ENCODE data around the gene PRKD3.

The PRKD3 gene

DNA sequence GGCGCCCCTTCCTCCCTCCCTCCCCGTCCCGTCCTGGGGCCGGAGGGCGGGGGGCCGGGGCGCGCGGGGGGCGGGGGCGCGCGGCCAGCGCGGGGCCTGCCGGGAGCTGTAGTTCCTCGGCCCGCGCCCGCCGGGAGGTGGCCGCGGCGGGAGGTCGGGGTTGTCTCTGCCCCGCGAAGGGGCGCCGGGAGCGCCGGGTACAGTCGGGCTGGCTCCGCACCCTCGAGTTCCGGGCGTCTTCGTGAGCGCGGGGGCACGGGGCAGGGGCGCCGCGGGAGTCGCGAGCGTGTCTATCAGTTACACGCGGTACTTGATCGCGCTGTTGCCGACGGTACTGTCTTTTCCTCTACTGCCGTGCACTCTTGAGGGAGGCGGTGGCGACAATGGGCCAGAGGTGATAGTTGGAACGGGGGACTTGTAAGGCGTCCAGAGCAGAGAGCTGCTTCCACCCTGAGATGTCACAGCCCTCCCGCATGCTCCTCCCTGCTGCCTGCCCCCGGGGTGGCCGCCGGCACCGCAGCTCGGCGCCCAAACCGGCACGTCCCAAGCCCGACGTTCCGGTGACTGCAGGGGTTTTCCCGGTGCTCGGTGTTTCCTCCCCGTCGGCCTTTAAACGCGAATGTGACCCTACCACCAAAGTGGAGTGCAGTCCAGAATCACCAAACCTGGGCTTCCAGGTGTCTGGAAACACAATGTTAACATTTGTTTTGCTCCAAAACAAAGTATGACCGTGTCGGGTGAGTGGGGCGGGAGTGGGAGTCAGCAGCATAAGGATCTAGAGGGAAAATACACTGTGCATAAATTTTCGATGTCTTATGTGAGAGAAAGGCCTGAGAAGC is at the start of gene PRKD3:
TSS of gene PRKD3 (minus strand) at position 48 of the 839 bp plus-strand sequence. CDS start 8,309 bp downstream, outside the sequence.
- peak; percentile 81 for DNase-seq

DNA sequence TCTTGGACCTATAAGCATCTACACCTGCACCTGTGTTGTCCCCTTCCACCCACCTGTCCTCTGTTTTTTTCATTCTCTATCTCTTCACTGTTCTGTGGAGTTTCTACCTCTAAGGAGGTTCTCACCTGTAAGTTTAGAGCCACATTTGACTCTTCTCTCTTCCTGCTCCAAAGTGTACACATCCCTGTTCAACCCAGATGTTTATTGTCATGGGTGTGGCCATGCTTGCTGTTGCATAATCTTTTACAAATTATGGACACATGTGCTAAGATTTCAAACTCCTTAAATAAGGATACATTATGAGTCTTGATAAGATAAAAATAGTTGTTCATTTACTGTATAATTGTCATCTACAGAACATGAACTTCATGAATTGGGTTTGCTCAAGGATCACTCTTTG is 47.4 kb upstream of the PRKD3 start:
- DNase-seq = no peak

DNA sequence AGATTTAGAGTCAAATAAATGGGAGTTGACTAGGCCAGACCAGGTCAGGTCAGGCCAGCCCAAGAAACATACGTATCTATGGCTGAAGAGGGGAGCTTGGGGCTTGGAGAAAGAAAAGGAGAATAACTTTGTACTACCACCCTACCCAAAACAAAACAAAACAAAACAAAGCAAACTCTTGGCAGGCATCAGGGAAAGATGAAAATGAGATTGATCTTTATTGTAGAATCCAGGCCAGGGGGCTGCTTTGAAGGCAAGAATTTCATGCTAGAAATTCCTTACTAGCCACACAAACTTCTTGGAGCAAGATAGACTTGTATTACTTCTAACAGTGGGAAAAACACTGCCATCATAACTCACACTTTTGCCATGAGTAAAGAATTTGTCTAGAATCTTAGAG is 46.0 kb upstream of the PRKD3 start:
- DNase-seq = no peak

DNA sequence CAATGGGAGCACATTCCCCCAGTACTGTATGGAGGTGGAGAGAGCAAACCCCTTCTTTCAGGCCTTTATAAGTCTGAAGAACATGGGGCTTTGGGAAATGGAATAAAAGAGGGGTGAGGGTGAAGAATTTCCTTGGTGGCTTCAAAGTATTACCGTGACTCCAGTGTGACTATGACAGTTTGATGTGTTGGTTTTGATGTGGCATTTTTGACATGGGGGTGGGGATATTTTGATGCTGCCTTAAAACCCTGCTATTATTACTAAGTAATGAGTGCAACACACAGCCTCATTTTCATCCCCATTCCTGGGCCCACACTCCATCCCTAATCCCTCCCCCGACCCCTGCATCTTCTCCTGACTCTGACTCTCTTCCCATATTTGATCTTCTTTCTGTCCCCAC is 43.4 kb upstream of the PRKD3 start:
- DNase-seq = no peak

GRCh38 chr2:37367310-37367709 is 42.7 kb upstream of the PRKD3 start:
- no peak for DNase-seq

DNA sequence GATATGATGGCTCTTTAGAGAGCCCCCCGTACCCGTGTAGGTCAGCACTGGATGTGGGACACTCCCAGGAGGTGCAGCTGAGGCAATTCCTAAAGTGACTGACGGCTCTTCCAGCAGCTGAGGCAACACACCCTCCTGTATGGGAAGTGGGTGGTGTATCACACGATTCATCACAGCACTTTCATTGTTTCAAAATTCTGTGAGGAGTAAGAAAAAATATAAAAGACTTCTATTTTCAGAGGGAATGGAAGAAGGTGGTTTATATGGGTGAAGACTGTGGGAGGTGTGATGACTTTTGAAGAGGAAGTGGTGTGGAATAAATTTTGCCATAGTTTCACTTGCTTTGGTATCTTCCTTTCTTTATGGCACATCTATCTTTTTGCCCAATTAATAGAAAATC is 42.1 kb upstream of the PRKD3 start:
- no peak for DNase-seq

DNA sequence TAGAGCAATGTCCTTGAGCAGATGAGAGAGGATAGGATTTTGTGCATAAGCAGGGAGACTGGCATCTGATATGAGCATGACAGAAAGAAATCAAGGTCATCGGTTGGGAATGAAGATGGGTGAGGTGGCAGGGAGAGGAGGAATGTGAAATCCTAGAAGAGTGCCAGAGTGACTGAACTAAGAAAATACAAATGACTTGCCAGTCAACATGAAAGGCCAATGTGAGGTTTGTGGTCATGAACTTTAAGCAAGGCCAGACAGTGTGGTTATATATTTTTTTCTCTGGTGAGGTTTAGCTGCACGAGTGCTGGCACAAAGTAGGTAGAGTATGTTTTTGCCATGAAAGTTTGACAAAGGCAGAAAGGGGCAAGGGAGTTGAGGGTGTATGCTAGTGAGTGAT is 41.0 kb upstream of the PRKD3 start:
- no peak for DNase-seq

GRCh38 chr2:37364351-37364750 is 39.7 kb upstream of the PRKD3 start:
- DNase-seq = no peak

DNA sequence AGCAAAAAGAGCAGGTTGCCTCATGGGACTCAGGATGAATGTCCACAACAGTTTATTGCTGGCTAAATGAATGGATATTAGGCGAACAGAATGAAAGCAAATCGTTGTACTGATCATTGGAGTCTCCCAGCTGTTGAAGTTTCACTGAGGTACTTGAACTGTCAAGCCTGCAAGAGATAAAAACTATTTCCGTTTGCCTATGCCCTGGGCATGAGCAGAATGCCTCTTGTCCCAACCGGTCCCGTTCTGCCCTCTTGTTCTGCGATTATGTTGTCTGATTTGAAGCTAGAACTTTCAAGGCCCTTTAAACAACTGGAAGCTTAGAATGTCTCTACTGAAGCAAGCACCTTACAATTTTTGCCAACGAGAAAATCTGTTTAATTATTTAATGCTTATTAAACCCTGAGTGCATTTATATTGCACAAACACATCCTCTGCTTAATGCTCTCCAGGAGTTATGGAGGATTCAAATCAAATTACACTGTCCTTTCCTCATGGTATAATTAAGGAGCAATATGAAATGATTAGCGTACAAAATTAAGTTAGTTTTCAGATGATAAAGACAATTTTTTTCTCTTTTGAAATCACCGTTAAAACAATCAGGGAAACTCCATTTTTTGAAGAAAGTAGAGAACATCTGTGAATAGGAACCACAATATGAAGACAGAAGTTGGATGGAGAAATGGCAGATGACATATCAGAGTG is 37.5 kb upstream of the PRKD3 start:
- no peak for DNase-seq

GRCh38 chr2:37361216-37361815 is 36.7 kb upstream of the PRKD3 start:
- DNase-seq = no peak

DNA sequence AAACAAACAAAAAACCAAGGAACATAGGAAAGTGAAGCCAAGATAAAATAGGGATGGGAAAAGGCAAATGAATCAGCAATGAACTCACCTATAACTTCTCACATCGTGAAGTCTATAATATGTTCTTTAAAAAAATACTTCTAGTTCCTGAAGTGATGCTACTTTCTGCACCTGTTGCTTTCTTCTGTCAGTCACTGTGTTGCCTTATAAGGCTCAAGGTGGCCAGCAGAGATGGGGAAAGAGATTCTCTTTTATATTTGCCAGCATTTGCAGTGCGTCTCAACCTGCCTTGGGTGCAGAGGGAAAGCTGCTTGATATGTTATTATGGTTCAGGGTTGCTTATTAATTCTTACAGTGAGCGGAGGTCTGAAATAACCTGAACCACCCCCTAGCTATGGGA is 33.8 kb upstream of the PRKD3 start:
- DNase-seq = no peak

- no peak for DNase-seq
Observed at GRCh38 chr2:37357530-37357929, 32.9 kb upstream of the PRKD3 start.

DNA sequence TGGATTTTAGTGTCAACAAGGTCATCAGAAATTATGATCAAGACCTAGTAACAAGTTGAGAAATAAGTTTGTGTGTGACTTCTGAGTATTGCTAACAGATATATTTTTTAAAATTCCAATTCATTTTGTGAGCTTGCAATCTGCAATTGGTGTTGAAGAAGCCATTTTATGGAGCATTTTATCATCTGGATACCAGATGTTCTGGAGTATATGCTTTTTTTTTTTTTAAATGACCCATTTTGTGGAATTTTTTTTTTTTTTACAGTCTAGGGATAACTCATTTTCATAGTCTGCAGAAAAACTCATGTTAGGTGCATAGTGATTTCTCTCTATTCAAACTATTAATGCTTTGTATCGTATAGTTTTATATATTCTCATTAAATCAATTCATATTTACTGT is 32.4 kb upstream of the PRKD3 start:
- no peak for DNase-seq

DNA sequence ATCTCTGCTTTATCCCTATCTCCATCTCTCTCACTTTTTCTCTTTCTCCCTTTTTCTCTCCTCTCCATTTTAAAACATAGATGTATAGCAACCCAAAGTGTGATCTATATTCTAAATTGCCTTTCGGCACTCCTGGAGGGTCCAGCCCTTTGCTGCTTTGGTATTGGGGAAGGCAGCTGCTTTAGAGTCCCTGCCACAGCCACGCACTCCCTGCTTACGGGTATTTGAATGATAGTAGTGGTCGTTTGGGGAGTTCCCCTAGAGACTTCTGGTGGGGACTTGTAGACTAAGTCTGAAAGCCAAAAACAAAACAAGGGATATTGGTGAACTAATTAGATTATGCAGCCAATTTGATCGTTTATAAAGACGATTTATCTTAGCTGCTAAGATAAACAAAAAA is 31.7 kb upstream of the PRKD3 start:
- no peak for DNase-seq

DNA sequence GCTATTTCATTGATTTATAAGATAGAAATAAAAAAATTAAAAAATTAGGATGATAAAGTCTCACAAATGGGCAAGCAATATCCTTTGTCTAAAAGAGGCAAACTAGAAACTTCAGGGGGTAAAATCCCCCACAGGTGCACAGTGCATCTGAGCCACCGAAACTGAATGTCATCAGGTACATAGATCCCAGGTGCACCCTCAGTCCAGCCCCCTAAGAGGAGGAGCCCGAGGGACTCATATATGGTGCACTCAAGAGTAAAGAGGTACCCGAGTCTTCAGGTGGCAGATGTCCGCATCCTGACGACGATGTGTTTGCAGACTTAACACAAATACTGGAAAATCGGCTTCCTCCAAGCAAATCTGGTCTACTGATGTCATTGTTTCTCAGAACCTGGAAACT is 31.1 kb upstream of the PRKD3 start:
- DNase-seq = no peak

- DNase-seq = no peak
Observed at GRCh38 chr2:37354531-37354930, 29.9 kb upstream of the PRKD3 start.

DNA sequence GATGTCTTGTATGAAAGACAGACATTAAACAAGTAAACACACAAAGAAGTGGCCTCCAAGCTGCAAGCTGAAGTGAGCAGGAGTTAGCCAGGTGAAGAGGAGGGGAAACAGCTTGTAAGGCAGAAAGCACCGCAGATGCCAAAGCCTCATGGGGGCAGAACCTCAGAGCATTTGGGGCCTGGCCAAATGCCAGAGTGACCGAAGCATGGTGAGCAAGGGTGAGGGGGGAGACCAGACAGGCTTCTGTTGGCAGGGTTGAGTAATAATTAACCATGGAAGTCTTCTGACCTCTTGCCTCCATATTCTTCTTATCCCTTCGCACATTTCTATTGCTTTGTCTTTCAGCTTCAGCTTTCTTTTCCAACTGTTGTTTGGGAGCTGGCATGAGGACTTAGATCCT is 25.4 kb upstream of the PRKD3 start:
- DNase-seq = no peak

DNA sequence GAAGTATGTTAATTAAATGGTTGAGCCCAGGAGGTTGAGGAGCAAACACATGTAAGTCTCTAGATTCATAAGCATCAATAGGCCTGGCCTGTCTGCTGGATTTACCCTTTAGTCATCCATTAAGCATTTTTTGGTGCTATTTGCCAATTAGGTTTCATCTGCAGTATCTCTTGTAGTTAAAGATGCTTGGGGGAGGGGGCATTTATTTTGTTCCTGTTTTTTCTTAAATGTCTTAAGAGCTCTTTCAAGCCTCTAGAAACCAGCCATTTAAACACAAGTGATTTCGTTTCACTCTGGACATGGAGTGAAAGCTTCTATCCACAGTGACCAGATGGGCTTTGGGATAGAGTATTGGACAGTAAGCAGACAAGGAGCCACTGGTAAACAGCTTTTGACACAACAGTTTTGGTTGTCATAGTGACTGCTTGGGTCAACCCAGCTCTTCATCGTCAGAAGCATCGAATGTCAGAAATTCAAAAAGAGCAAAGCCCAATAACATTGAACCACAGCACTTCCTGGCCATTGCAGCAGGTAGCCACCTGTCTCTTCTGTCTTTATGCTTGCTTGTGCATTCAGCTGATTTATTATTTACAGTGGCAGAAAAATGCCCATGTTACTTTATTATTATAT is 24.7 kb upstream of the PRKD3 start:
- no peak for DNase-seq

DNA sequence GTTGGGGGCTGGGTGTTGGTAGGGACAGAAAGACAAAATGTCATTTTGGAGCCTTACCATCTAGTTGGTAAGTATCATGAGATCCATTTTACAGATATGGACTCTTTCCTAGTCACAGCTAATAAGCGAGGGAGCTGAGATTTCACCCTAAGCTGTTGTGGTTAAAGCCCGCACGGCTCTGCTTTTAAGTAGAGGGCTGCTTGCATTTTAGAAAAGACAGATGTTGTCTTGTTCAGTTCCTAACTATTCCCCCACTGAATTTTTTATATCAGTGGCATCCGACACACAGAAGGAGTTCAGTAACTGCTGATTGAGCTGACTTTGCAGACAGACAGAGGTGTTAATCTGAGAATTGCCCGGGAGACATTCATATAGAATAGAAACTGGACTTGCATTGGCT is 23.5 kb upstream of the PRKD3 start:
- DNase-seq = no peak

DNA sequence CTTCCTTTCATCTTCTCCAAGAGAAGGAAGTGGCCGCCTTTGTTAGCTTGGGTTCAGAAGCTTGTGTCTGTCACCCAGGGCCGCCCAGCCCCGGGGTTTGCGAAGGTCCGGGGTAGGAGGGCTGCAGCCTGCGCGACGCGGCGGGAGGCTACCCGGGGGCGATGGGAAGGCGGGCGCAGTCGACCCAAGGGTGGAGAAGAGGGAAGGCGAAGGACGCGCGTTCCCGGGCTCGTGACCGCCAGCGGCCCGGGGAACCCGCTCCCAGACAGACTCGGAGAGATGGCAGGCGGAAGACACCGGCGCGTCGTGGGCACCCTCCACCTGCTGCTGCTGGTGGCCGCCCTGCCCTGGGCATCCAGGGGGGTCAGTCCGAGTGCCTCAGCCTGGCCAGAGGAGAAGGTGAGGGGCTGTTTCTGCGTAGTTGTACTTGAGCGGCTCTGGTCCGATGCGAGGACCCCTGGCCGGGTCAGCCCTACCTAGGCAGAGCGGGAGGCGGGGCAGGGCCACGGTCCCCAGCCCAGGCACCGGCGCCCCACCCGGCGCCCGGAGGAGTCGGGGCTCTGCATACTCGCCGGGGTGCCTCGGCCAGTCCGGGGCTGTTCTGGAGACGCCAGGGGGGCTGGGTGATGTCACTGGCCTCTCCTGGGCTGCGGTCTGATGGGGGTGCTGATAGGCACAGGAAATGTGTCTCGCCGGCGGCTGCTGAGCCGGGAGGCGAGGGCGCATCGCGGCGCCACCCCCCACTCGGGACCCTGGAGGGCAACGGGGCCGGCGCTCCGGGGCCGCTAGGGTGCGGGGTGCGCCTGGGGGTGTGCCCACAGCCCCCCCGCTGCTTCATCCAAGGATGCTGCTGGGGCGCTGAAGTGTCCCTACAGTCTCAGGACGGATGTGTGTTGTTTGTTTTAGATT is 20.1 kb upstream of the PRKD3 start, which contains the start of gene QPCT:
TSS of gene QPCT (plus strand) at position 178 of the 909 bp plus-strand sequence. CDS start at position 280, 102 bp downstream.
- peak; percentile 78 for DNase-seq

- DNase-seq = no peak
Observed at GRCh38 chr2:37343537-37344434, 19.2 kb upstream of the PRKD3 start.

Data from activated CD8-positive, alpha-beta memory T cell treated with anti-CD3 and anti-CD28 coated beads, Interleukin-2, amount 50 U/mL, for 48 hours (primary cell).